ENCODE data around the gene ANAPC16. TPM values are rescaled to one million over a fixed set of nuclear protein-coding genes. Genes with fewer than 3 reads are reported as not detected.

The ANAPC16 gene
- 29.1 and 43.4 TPM in 2 replicates for total RNA-seq

DNA sequence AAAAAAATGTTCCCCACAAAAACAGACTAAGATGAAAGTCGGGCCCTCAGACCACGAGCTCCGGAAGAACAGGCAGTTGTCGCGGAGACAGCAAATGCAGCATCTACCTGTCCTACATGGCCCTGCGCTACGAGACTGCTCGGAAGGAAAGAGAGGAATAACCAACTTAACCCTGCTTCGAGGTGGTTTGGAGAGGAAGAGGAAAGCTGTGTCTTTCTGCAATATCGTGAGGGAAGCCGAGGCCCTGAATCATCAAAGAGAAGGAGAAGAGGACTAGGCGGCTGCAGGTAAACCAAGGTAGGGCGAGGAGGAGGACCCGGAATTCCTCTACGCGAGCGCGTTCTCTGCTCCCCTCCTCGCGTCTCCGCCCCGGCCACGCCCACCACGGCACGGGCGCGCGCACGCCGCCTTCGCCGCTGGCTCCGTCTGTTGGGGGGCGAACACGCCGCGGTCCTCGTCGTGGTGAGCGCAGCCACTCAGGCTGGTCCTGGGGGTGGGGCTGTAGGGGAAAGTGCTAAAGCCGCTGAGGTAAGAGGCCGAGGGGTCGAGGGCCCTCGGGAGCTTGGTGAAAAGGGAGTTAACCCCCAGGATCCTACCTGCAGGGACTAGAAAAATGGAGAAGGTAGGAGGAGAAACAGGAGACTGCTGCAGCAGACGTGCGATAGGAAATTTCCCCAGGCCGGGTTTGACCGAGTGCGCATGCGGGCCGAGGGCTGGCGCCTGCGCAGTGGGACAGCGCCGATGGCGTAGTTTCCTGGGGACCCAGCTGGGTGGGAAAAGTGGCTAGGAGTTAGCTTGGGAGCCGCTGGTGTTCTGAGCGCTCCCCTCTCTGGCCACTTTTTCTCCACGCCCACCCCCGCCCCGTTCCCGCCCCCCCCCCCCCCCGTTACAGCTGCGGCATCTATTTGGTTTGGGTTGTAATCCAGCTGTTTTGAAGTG is at the start of gene ANAPC16, which contains the start of gene ASCC1:
TSS of gene ANAPC16 (plus strand) at position 402 of the 939 bp plus-strand sequence. CDS start 7,903 bp downstream, outside the sequence.
TSS of gene ASCC1 (minus strand) at position 666 of the 939 bp plus-strand sequence. CDS start 2,978 bp downstream, outside the sequence.

DNA sequence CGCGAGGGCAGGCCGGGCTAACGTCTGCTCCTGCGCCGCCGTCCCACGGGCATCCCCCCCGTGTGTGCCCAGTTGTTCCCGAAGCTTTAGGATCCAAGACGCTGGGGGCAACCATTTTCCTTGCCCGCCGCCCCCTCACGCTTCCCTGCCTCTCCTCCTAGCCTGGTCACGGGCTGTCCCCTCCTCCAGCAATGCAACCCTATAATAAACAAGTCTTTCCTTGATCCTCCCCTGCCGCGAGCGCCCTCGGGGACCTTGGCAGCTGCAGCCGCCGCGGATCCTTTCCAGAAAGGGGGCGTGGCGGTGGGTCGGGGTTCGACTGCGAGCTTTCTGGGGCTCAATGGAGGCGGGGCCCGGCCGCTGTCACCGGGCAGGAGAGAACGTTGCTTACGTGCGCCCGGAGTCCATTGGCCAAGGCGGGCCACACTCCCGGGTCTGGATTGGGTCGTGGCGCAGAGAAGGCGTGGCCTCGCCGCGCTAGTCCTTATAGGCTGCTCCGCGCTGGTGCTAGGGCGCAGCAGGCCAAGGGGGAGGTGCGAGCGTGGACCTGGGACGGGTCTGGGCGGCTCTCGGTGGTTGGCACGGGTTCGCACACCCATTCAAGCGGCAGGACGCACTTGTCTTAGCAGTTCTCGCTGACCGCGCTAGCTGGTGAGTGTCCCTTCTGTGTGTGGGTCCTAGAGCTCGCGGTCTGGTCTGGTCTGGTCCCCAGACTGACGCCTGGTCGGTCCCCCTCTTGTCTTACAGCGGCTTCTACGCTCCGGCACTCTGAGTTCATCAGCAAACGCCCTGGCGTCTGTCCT is 57.8 kb downstream of the ANAPC16 start, which contains the start of gene DDIT4:
TSS of gene DDIT4 (plus strand) at position 515 of the 803 bp plus-strand sequence. CDS start 293 bp downstream, outside the sequence.

Other genes with a start within 250 kb of the ANAPC16 start
- gene SPOCK2, start 127.5 kb upstream of the ANAPC16 start, total RNA-seq = 0.19 and 0.28 TPM in 2 replicates
- gene ASCC1, start 264 bp downstream of the ANAPC16 start, total RNA-seq = 24.0 and 26.5 TPM in 2 replicates
- 429 and 1,067 TPM in 2 replicates for gene DDIT4, start 57.9 kb downstream of the ANAPC16 start, total RNA-seq
- 22.8 and 23.6 TPM in 2 replicates for gene DNAJB12, start 138.9 kb downstream of the ANAPC16 start, total RNA-seq

Measured in regular cardiac myocyte (primary cell).